Stimulated activated CD8-positive, alpha-beta memory T cell treated with anti-CD3 and anti-CD28 coated beads, Interleukin-2, amount 100 ng/mL, for 1 hour (primary cell): ENCODE results near the gene PDE9A.
"Not testable (repeated sequence)": the region's sequence is repeated elsewhere in the genome, so short reads cannot be mapped to it uniquely, and the experiment has no call there.

ENCODE experiments used
- DNase-seq, 2 donors: peaks; one replicate each; pipeline ENCODE4 v3.0.0-alpha.2; 2020; ENCODE audit warnings: low read depth in 2 of 2

Gene PDE9A

DNA sequence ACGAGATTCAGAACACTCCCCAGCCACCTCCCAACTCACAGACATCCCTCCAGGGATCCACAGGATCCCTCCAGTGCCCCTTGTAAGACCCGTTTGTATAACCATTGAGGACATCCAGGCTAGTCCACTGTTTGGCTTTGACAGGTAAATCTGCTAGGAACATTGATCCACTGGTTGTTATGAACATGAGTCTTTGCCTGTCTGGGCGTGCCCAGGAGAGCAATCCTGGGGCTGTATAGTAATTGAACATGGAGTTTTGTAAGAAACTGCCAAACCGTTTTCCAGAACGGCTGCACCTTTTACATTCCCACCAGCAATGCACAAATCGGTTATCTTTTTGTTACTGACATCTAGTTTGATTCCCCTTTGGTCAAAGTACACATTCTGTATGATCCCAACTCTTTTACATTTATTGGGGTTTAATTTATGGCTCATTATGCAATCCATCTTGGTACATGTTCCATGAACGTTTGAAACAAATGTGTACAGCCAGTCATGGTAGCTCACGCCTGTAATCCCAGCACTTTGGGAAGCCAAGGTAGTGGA lies 137.2 kb downstream of the PDE9A start:
- no peak for DNase-seq

- DNase-seq, result no peak
These were observed 140.4 kb downstream of the PDE9A start for GRCh38 chr21:42793774-42794173.

DNA sequence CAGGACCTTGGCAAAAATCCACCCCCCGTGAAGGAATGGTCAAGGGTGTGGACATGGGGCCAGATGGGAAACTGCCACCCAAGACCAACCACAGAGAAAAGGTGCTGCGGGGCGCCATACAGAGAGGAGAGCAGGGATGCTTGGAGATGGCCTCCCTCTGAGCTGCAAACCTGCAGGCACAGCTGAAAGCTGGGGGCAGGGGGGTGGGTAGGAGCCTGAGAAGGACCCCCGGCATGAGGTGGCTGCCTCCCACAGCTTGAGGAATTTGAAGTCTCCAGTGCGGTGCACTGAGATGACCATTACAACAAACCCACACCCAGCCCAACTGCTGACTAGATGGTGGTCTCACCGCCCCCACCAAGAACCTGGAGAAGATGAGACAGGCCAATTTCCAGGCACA lies 141.1 kb downstream of the PDE9A start:
- DNase-seq, result no peak

DNA sequence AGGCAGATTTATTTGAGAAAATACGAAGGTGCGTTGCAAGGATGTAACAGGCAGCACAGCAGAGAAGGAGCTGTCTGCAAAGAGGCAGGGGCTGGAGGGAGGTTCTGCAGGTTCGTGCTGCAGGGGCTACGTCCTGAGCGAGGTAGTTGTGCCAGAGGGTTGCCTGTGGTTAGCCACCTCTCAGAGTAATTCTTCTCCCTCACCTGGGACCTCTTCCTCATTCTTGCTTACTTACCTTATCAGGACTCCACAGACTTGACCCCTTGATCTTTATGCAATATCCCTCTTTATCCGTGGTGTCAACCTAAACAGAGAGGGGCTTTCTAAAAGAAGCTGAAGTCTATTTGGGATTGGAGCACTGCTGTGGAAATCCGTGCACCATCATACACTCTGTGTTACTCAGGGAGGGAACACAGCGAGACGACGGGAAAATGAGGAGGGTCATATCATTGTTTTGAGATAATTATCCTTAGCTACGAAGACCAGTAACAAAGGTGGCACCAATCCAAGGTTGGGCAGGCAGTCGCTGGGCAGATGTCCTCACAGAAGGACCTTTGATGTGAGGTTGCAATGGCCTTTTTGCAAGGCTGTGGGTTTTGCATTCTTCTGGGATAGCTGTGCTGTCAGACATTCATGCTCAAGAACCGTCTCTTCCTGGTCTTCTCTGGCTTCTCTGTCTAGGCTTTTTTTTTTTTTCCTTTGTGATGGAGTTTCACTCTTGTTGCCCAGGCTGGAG lies 143.1 kb downstream of the PDE9A start:
- no peak for DNase-seq

DNA sequence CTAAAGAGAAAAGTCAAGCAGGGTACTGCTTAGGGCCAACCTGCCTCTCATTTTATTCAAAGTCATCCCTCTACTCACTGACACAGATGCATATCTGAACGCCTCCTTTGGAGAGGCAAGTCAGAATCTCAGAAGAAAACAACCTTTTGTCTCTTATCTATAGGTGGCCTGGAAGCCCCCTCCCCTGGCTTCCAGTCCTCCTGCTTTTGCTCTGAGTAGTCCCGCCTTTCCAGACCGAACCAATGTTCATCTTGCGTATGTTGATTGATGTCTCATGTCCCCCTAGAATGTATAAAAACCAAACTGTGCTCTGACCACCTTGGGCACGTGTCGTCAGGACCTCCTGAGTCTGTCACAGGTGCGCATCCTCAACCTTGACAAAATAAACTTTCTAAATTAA lies 144.1 kb downstream of the PDE9A start:
- no peak for DNase-seq

- DNase-seq, result no peak
These were observed 144.7 kb downstream of the PDE9A start for GRCh38 chr21:42798106-42798505.

- no peak for DNase-seq
These were observed 146.1 kb downstream of the PDE9A start for GRCh38 chr21:42799516-42799915.

- no peak for DNase-seq
These were observed 146.5 kb downstream of the PDE9A start for GRCh38 chr21:42799948-42800347.

- DNase-seq, result not testable (repeated sequence)
These were observed 148.2 kb downstream of the PDE9A start for GRCh38 chr21:42801616-42802015.

- DNase-seq, result no peak
These were observed 153.2 kb downstream of the PDE9A start for GRCh38 chr21:42806509-42807140.

GRCh38 chr21:42807293-42807895 lies 154.0 kb downstream of the PDE9A start:
- not testable (repeated sequence) for DNase-seq

DNA sequence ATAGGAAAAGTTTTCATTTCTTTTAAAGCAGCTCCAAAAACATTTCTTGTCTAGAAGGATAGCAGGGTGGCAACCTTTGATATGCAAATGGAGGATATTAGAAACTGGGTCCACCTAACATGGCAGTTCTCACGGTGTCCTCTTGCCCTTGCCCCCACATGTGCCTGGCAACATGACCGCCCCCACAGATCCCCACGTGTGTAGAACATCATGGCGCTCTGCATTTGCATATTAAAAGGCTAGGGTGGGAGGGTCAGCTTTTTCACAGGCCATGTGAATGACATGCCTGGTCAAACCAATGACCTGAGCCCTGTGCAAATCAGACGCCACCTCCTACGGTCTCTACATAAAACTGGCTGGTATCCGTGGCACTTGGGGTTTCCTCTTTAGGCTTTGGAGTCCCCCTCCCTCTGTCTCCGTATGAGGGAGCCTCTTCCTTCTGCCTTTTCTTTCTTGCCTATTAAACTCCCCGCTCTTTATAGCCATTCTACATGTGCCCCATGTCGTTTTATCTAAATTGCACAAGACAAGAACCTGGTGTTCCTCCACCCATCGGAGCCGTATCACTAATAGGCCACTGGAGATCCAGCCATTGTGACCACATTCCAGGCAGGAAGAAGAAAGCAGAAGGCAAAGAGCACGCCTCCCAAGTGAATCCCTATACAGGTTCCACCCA lies 154.7 kb downstream of the PDE9A start:
- DNase-seq, result no peak

DNA sequence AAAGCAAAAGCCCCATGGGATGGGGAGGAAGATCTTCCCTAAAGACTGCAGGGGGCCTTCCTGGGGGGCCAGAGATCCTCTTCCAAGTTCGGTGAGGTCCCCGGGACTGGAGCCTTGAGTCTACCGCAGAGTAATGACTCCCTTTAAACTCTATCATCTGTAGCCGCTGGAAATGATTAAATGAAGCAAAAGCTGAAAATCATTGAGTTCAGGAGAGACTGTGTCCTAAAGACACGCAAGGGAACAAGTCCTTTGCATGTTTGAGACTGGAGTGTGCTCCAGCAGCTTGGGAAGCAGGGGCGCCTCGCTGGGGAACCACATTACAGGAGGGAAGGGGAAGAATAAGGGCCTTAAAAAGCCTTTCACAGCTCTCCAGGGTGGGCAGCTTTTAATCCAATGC lies 155.8 kb downstream of the PDE9A start:
- no peak for DNase-seq

DNA sequence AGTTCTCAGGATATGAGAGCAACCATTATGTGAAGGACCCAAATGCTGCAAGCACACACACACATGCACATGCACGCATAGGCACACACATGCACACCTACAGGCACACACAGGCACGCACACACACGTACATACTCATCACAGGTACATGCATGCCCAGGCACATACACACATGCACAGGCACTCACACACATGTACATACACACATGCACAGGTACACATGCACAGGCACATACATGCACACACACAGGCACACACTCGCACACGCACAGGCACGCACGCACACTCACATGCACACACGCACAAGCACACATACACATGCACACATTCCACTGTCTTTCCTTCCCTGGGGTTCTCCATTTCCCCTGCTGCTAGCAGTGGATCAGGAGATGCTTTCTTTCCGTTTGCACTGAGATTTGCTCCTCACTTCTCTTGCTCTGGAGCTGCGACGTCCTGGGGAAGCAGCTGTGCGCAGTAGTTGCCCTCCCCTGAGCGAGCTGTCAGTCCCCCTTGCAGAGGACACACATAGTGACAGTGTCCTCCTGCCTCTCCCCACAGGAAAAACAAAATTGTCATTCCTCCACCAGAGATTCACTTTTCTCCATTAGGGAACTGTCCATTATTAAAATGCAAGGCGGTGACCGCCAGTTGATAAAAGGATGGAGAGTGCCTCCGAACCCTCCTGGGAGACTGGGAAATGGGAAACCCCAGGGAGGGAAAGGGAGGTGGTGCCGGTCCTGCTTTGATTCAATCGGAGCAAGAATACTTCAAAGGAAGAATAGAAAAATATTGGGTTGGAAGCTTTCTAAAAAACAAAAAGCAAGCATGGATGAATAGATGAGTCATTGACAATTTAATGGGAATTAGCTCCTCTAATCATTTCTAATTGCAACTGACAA lies 156.4 kb downstream of the PDE9A start:
- DNase-seq, result no peak

DNA sequence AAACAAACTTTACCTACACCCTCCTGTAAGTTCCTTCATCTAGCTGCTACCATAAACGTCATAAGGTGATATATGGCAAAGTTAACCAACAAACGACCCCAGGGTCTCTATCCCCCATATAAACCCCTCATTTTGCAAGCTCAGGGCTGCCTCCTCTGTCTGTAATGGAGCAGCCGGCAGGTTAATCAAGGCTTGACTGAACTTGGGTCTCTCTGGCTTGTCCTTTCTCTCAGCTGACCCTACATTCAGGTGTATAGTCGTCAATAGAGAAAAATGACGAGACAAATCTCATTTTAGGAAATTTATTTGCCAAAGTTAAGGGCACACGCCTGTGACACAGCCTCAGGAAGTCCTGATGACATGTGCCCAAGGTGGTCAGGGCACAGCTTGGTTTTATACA lies 158.5 kb downstream of the PDE9A start:
- no peak for DNase-seq

DNA sequence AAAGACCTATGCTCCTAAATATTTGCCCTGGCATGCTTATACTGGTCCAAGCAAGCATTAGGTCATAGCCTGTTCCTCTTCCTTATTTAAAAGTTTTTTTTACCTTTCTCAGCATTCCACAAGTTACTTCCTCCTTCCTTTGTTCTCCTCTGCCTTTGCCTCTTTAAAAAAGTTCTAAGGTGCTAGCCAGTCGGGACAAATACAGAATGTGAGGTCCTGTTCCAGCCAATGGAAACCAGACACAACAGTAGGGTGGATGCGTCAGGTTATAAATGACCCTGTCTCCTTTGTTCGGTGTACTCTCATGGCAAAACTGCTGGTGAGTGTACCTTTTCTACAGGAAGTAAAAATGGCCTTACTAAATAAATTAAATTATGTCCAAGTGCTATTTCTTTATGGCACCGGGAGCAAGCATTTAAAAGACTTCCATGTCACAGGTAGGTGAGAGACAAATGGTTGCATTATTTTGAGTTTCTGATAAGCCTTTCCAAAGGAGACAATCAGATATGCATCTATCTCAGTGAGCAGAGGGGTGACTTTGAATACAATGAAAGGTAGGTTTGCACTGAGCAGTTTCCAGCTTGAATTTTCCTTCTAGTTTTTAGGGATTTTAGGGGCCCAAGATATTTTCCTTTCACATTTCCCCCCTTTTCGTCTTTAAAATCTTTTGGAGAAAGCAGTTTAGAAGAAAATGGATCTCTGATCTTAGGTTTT lies 159.3 kb downstream of the PDE9A start:
- DNase-seq, result not testable (repeated sequence)

- DNase-seq, result no peak
These were observed 161.8 kb downstream of the PDE9A start for GRCh38 chr21:42815217-42815616.

- peak; percentile 19 to 41 for DNase-seq
These were observed 164.9 kb downstream of the PDE9A start for GRCh38 chr21:42818328-42818749.

GRCh38 chr21:42819861-42820615 lies 166.6 kb downstream of the PDE9A start:
- DNase-seq, result no peak
